K562 (cell line): ENCODE results near the gene ANXA9. TPM values are rescaled to one million over a fixed set of nuclear protein-coding genes. Genes with fewer than 3 reads are reported as not detected.

Source experiments
- CHD1 ChIP-seq: fragments of 200-600 bp; sonication (generic); IDR thresholded peaks from one replicate; pipeline ENCODE4 v1.6.1; 2012; ENCODE audit warnings: mild to moderate bottlenecking, moderate library complexity, low read length, inconsistent platforms
- EHMT2 ChIP-seq: fragments of 450-650 bp; IDR thresholded peaks from 2 replicates; pipeline ENCODE4 v1.6.1; 2018; ENCODE audit warnings: antibody characterized with exemption
- RBBP5 ChIP-seq: fragments of 200-600 bp; sonication (generic); IDR thresholded peaks from 2 replicates; pipeline ENCODE4 v1.6.1; 2012; ENCODE audit warnings: borderline replicate concordance, mild to moderate bottlenecking, low read length, control low read depth, inconsistent platforms; ENCODE audit not compliant: insufficient read depth, poor library complexity, severe bottlenecking
- RUNX1 ChIP-seq: sonication (generic); IDR thresholded peaks from 2 replicates; pipeline ENCODE4 v1.6.1; 2016; ENCODE audit warnings: antibody characterized with exemption, low read depth
- TAF1 ChIP-seq: IDR thresholded peaks from 2 replicates; pipeline ENCODE4 v1.6.1; 2011; ENCODE audit warnings: mild to moderate bottlenecking, low read length, moderate library complexity; ENCODE audit not compliant: insufficient read depth, control insufficient read depth, severe bottlenecking; ENCODE audit errors: extremely low read depth
- TBP ChIP-seq: optimal IDR thresholded peaks from 2 replicates; pipeline ENCODE3; 2011; ENCODE audit warnings: low read depth, low read length, improper control_type of control experiment
- TOE1 ChIP-seq, 2 experiments: fragments of 450-650 bp in 1 of 2; sonication (generic) in 1 of 2; formaldehyde crosslinking in 1 of 2; IDR thresholded peaks; 2 replicates each; pipeline versions ENCODE4 v1.7.1 to v1.8.0; 2016 to 2022; ENCODE audit warnings: borderline replicate concordance in 2 of 2, mild to moderate bottlenecking in 2 of 2, antibody characterized with exemption in 1 of 2, inconsistent platforms in 1 of 2, low read depth in 1 of 2, missing genetic modification reagents in 1 of 2, moderate library complexity in 1 of 2
- YY1 ChIP-seq, 3 experiments: IDR thresholded peaks; 2 replicates each; pipeline ENCODE4 v1.6.1; 2011; ENCODE audit warnings: low read length in 2 of 3, mild to moderate bottlenecking in 2 of 3, moderate library complexity in 2 of 3, borderline replicate concordance in 1 of 3, control low read depth in 1 of 3, low read depth in 1 of 3; ENCODE audit not compliant: insufficient read depth in 3 of 3, insufficient replicate concordance in 2 of 3, control insufficient read depth in 1 of 3, insufficient read length in 1 of 3; ENCODE audit errors: extremely low read depth in 1 of 3
- ZNF232 ChIP-seq: sonication (generic); formaldehyde crosslinking; IDR thresholded peaks from 2 replicates; pipeline ENCODE4 v1.8.0; 2022; ENCODE audit warnings: mild to moderate bottlenecking, missing genetic modification reagents
- ZNF239 ChIP-seq: fragments of 250-450 bp; sonication (Bioruptor Pico); IDR thresholded peaks from 2 replicates; pipeline ENCODE4 v1.4.0; 2020; ENCODE audit warnings: mild to moderate bottlenecking
- polyA plus RNA-seq, 8 experiments: library from polyadenylated mRNA; depleted of rRNA in 4 of 8; stranded (reverse) in 5 of 8; unstranded in 3 of 8; fragments of >200 nt; fragmentation: Nextera tagmentation in 2 of 8; fragmentation: Illumina TruSeq in 1 of 8; extraction: Ambion mirVana in 2 of 8; extraction: Trizol in 1 of 8; gene quantifications; 2 replicates each; pipeline versions ENCODE4 v1.2.1 to v1.2.3, GENCODE V29; 2011 to 2014; ENCODE audit warnings: inconsistent platforms in 1 of 8, missing spikeins in 1 of 8
- total RNA-seq, 7 experiments: library from RNA; depleted of rRNA in 6 of 7; stranded (reverse); fragments of >200 nt in 6 of 7; fragmentation: Illumina TruSeq in 2 of 7; extraction: Trizol in 2 of 7; gene quantifications; 2 replicates each; pipeline versions ENCODE4 v1.2.1 to v1.2.3, GENCODE V29; 2011 to 2021; ENCODE audit warnings: low replicate concordance in 1 of 7
- TF ChIP-seq, protein P1 (sequence below): sonication (generic); formaldehyde crosslinking; IDR thresholded peaks from 2 replicates; pipeline ENCODE4 v1.8.0; 2023; ENCODE audit warnings: missing genetic modification reagents, mild to moderate bottlenecking, borderline replicate concordance
- TF ChIP-seq, protein P2 (sequence below), 2 experiments: fragments of 250-450 bp in 1 of 2; fragments of 450-650 bp in 1 of 2; sonication (Bioruptor Pico) in 1 of 2; IDR thresholded peaks; 2 replicates each; pipeline versions ENCODE4 v1.6.1 to v1.8.0; 2016 to 2021; ENCODE audit warnings: mild to moderate bottlenecking in 2 of 2, moderate library complexity in 2 of 2, missing compliant biosample characterization in 1 of 2, missing genetic modification characterization in 1 of 2
- TF ChIP-seq, protein P3 (sequence below): fragments of 450-650 bp; IDR thresholded peaks from 2 replicates; pipeline ENCODE4 v1.6.1; 2016
- TF ChIP-seq, protein P4 (sequence below): fragments of 450-650 bp; formaldehyde crosslinking; IDR thresholded peaks from 2 replicates; pipeline ENCODE4 v1.4.0; 2022; ENCODE audit warnings: missing genetic modification characterization
- TF ChIP-seq, protein P5 (sequence below): fragments of 450-650 bp; IDR thresholded peaks from 2 replicates; pipeline ENCODE4 v1.6.1; 2014; ENCODE audit warnings: low read depth, mild to moderate bottlenecking, moderate library complexity, borderline replicate concordance

The ANXA9 gene
- total and polyA plus RNA-seq, 9 of the 15 experiments (the other 6 are each of a cell fraction or from before 2014, with no cell fraction given): 0.24 to 1.6 (median 0.57) TPM

DNA sequence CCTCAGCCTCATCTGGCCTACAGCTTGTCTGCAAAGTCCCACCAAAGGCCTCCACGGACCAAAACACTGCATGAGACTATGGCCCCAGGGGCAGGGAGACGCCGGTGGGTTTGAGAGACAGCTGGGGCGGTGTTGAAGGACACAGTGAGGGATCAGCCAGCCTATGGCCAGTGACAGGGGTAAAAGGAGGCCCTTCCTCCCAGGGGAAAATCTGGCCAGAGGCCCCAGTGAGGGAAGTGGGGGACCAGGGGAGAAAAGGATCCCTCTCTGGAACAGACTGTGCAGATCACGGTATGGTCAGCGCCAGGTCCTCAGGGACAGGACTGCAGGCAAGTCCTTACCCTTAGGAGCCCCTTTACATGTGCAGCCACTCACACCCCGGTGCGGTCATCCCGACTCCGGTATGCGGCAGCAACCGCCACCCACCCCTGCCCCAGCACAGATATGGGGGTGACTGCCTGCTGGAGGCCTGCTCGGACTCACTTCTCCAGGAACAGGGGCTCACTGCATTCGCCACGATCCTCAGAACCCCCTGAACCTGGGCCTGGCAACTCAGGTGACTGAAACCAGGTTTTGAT, 8.7 kb upstream of the ANXA9 start (continued):
- TF ChIP-seq, protein P1, sequence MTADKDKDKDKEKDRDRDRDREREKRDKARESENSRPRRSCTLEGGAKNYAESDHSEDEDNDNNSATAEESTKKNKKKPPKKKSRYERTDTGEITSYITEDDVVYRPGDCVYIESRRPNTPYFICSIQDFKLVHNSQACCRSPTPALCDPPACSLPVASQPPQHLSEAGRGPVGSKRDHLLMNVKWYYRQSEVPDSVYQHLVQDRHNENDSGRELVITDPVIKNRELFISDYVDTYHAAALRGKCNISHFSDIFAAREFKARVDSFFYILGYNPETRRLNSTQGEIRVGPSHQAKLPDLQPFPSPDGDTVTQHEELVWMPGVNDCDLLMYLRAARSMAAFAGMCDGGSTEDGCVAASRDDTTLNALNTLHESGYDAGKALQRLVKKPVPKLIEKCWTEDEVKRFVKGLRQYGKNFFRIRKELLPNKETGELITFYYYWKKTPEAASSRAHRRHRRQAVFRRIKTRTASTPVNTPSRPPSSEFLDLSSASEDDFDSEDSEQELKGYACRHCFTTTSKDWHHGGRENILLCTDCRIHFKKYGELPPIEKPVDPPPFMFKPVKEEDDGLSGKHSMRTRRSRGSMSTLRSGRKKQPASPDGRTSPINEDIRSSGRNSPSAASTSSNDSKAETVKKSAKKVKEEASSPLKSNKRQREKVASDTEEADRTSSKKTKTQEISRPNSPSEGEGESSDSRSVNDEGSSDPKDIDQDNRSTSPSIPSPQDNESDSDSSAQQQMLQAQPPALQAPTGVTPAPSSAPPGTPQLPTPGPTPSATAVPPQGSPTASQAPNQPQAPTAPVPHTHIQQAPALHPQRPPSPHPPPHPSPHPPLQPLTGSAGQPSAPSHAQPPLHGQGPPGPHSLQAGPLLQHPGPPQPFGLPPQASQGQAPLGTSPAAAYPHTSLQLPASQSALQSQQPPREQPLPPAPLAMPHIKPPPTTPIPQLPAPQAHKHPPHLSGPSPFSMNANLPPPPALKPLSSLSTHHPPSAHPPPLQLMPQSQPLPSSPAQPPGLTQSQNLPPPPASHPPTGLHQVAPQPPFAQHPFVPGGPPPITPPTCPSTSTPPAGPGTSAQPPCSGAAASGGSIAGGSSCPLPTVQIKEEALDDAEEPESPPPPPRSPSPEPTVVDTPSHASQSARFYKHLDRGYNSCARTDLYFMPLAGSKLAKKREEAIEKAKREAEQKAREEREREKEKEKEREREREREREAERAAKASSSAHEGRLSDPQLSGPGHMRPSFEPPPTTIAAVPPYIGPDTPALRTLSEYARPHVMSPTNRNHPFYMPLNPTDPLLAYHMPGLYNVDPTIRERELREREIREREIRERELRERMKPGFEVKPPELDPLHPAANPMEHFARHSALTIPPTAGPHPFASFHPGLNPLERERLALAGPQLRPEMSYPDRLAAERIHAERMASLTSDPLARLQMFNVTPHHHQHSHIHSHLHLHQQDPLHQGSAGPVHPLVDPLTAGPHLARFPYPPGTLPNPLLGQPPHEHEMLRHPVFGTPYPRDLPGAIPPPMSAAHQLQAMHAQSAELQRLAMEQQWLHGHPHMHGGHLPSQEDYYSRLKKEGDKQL (CRISPR knock-in tag): no peak
- peak; percentile 27 for TF ChIP-seq TBP
- no peak for TF ChIP-seq TOE1 (IDR thresholded peaks at IDR 0.05; ENCODE audit: borderline replicate concordance)
- 0 out of 2 replicates have a peak, but pooled peaks have one; percentile 16 for TF ChIP-seq TOE1 (CRISPR knock-in tag; IDR thresholded peaks at IDR 0.05; ENCODE audit: borderline replicate concordance, low read depth)
- TF ChIP-seq, protein P2, sequence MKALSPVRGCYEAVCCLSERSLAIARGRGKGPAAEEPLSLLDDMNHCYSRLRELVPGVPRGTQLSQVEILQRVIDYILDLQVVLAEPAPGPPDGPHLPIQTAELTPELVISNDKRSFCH (CRISPR knock-in tag; IDR thresholded peaks at IDR 0.05): no peak
- TF ChIP-seq, protein P2 (tag; IDR thresholded peaks at IDR 0.05): no peak
- TF ChIP-seq, protein P3, sequence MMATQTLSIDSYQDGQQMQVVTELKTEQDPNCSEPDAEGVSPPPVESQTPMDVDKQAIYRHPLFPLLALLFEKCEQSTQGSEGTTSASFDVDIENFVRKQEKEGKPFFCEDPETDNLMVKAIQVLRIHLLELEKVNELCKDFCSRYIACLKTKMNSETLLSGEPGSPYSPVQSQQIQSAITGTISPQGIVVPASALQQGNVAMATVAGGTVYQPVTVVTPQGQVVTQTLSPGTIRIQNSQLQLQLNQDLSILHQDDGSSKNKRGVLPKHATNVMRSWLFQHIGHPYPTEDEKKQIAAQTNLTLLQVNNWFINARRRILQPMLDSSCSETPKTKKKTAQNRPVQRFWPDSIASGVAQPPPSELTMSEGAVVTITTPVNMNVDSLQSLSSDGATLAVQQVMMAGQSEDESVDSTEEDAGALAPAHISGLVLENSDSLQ: peak; percentile 55
- no peak for TF ChIP-seq ZNF239 (CRISPR knock-in tag)
- TF ChIP-seq YY1 (IDR thresholded peaks at IDR 0.05; ENCODE audit: borderline replicate concordance in 1 of 3, control insufficient read depth in 1 of 3, extremely low read depth in 1 of 3, insufficient read depth in 3 of 3, insufficient read length in 1 of 3, insufficient replicate concordance in 2 of 3, low read depth in 1 of 3, low read length in 2 of 3): peak in 1 of 3 experiments; percentile 13
- no peak for TF ChIP-seq EHMT2
- peak; percentile 69 for TF ChIP-seq CHD1
- peak; percentile 22 for TF ChIP-seq TAF1
- TF ChIP-seq RBBP5: peak; percentile 10
- TF ChIP-seq, protein P4, sequence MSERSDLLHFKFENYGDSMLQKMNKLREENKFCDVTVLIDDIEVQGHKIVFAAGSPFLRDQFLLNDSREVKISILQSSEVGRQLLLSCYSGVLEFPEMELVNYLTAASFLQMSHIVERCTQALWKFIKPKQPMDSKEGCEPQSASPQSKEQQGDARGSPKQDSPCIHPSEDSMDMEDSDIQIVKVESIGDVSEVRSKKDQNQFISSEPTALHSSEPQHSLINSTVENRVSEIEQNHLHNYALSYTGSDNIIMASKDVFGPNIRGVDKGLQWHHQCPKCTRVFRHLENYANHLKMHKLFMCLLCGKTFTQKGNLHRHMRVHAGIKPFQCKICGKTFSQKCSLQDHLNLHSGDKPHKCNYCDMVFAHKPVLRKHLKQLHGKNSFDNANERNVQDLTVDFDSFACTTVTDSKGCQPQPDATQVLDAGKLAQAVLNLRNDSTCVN: no peak
- TF ChIP-seq ZNF232 (CRISPR knock-in tag): 0 out of 2 replicates have a peak, but pooled peaks have one; percentile 56
- TF ChIP-seq RUNX1: no peak
- TF ChIP-seq, protein P5, sequence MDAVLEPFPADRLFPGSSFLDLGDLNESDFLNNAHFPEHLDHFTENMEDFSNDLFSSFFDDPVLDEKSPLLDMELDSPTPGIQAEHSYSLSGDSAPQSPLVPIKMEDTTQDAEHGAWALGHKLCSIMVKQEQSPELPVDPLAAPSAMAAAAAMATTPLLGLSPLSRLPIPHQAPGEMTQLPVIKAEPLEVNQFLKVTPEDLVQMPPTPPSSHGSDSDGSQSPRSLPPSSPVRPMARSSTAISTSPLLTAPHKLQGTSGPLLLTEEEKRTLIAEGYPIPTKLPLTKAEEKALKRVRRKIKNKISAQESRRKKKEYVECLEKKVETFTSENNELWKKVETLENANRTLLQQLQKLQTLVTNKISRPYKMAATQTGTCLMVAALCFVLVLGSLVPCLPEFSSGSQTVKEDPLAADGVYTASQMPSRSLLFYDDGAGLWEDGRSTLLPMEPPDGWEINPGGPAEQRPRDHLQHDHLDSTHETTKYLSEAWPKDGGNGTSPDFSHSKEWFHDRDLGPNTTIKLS: no peak
